H1 (cell line): Measurements from ENCODE around the gene PRR33. TPM values are rescaled to one million over a fixed set of nuclear protein-coding genes. Genes with fewer than 3 reads are reported as not detected.

Source experiments
- CTCF ChIA-PET: fragments of 300-600 bp; sonication (Branson Sonifier 250); formaldehyde crosslinking; loops from one replicate; lab custom pipeline; 2021; ENCODE audit not compliant: partially characterized antibody; lab: Charles Lee
- POLR2A ChIA-PET: fragments of 300-600 bp; sonication (Branson Sonifier 250); formaldehyde crosslinking; loops from one replicate; lab custom pipeline; 2021; ENCODE audit warnings: inconsistent platforms; ENCODE audit not compliant: partially characterized antibody; lab: Charles Lee
- DNase-seq, 2 experiments: peaks; one replicate each; pipeline versions ENCODE4 v3.0.0 to v3.0.0-alpha.2; 2010 to 2022; ENCODE audit warnings: low spot score in 2 of 2, low read depth in 1 of 2, mixed read lengths in 1 of 2
- FAIRE-seq: peaks from 2 replicates; lab custom pipeline; 2011; peaks lifted over from hg19 to GRCh38; lab: Jason Lieb, UNC
- H2AFZ ChIP-seq: 2 replicates; pipeline ENCODE4 v1.8.1; 2012; ENCODE audit warnings: low read length, inconsistent platforms
- H2AK5ac ChIP-seq: 2 replicates; pipeline ENCODE4 v1.6.1; 2013; ENCODE audit warnings: low read depth, low read length
- H2BK120ac ChIP-seq: replicated peaks from 2 replicates; pipeline ENCODE3; 2013; ENCODE audit warnings: low read depth, low read length, inconsistent platforms
- H2BK12ac ChIP-seq: 2 replicates; pipeline ENCODE4 v1.6.1; 2013; ENCODE audit warnings: low read depth, low read length
- H2BK15ac ChIP-seq: 2 replicates; pipeline ENCODE4 v1.6.1; 2013; ENCODE audit warnings: low read length
- H2BK20ac ChIP-seq: 2 replicates; pipeline ENCODE4 v1.6.1; 2013; ENCODE audit warnings: low read length
- H2BK5ac ChIP-seq: 2 replicates; pipeline ENCODE4 v1.6.1; 2013; ENCODE audit warnings: low read depth, low read length
- H3K14ac ChIP-seq: 2 replicates; pipeline ENCODE4 v1.6.1; 2013; ENCODE audit warnings: inconsistent platforms; ENCODE audit not compliant: insufficient read length
- H3K18ac ChIP-seq: 2 replicates; pipeline ENCODE4 v1.6.1; 2013; ENCODE audit warnings: low read length; ENCODE audit errors: extremely low read depth
- H3K23ac ChIP-seq: 2 replicates; pipeline ENCODE4 v1.6.1; 2013; ENCODE audit warnings: inconsistent platforms; ENCODE audit not compliant: insufficient read length
- H3K23me2 ChIP-seq: 2 replicates; pipeline ENCODE4 v1.6.1; 2013; ENCODE audit warnings: low read depth, low read length
- H3K27ac ChIP-seq: 2 replicates; pipeline ENCODE4 v1.6.1; 2011; ENCODE audit warnings: low read depth, low read length, inconsistent platforms
- H3K27me3 ChIP-seq, 4 experiments: replicated peaks in 1 of 4; 1 replicate in 1 of 4; 2 replicates in 3 of 4; pipeline versions ENCODE4 v1.6.1 to v1.8.1; 2011 to 2013; ENCODE audit warnings: low read length in 3 of 4, mild to moderate bottlenecking in 3 of 4, inconsistent platforms in 2 of 4, mixed read lengths in 2 of 4, moderate library complexity in 1 of 4; ENCODE audit not compliant: control insufficient read depth in 3 of 4, insufficient read depth in 3 of 4; ENCODE audit errors: extremely low read depth in 1 of 4
- H3K36me3 ChIP-seq, 4 experiments: 2 replicates each; pipeline versions ENCODE4 v1.6.1 to v1.8.1; 2011 to 2013; ENCODE audit warnings: mild to moderate bottlenecking in 4 of 4, low read length in 3 of 4, moderate library complexity in 2 of 4, control low read depth in 1 of 4, inconsistent platforms in 1 of 4; ENCODE audit not compliant: insufficient read depth in 4 of 4, control insufficient read depth in 2 of 4
- H3K4ac ChIP-seq: replicated peaks from 2 replicates; pipeline ENCODE3; 2013; ENCODE audit warnings: low read length, low read depth, mixed read lengths, inconsistent platforms; ENCODE audit not compliant: insufficient read length
- H3K4me1 ChIP-seq, 4 experiments: replicated peaks in 1 of 4; 1 replicate in 1 of 4; 2 replicates in 3 of 4; pipeline versions ENCODE4 v1.6.1 to v1.8.1; 2011 to 2013; ENCODE audit warnings: low read length in 3 of 4, inconsistent platforms in 2 of 4, mixed read lengths in 1 of 4; ENCODE audit not compliant: insufficient read depth in 4 of 4, control insufficient read depth in 3 of 4
- H3K4me2 ChIP-seq, 2 experiments: 2 replicates each; pipeline versions ENCODE4 v1.6.1 to v1.8.1; 2011 to 2013; ENCODE audit warnings: low read depth in 2 of 2, low read length in 2 of 2, control low read depth in 1 of 2, inconsistent platforms in 1 of 2, mild to moderate bottlenecking in 1 of 2; ENCODE audit not compliant: insufficient read depth in 1 of 2
- H3K4me3 ChIP-seq, 4 experiments: fragments of 200-600, 300-600 bp in 1 of 4; sonication (generic), shearing (Covaris generic), sonication (Bioruptor Twin) in 1 of 4; 2 replicates each; pipeline versions ENCODE4 v1.5.1 to v1.8.1; 2011 to 2016; ENCODE audit warnings: low read length in 4 of 4, low read depth in 3 of 4, control low read depth in 2 of 4, inconsistent platforms in 2 of 4, mild to moderate bottlenecking in 2 of 4, mixed read lengths in 1 of 4, moderate library complexity in 1 of 4; ENCODE audit not compliant: insufficient read depth in 2 of 4; ENCODE audit errors: extremely low read depth in 1 of 4
- H3K56ac ChIP-seq: replicated peaks from 2 replicates; pipeline ENCODE3; 2013; ENCODE audit warnings: low read depth, mild to moderate bottlenecking, mixed read lengths, low read length, inconsistent platforms; ENCODE audit not compliant: insufficient read length
- H3K79me1 ChIP-seq: 2 replicates; pipeline ENCODE4 v1.6.1; 2013; ENCODE audit warnings: low read depth, low read length, control low read depth
- H3K79me2 ChIP-seq, 2 experiments: 2 replicates each; pipeline versions ENCODE4 v1.6.1 to v1.8.1; 2012 to 2013; ENCODE audit warnings: low read length in 2 of 2, mild to moderate bottlenecking in 2 of 2, inconsistent platforms in 1 of 2; ENCODE audit not compliant: insufficient read depth in 2 of 2, control insufficient read depth in 1 of 2
- H3K9ac ChIP-seq, 4 experiments: replicated peaks in 1 of 4; 1 replicate in 1 of 4; 2 replicates in 3 of 4; pipeline versions ENCODE4 v1.6.1 to v1.8.1; 2011 to 2013; ENCODE audit warnings: low read depth in 3 of 4, low read length in 3 of 4, control low read depth in 2 of 4, mild to moderate bottlenecking in 2 of 4, moderate library complexity in 2 of 4, inconsistent platforms in 1 of 4; ENCODE audit errors: extremely low read depth in 1 of 4
- H3K9me3 ChIP-seq, 2 experiments: 2 replicates each; pipeline versions ENCODE4 v1.6.1 to v1.8.1; 2012 to 2013; ENCODE audit warnings: mild to moderate bottlenecking in 2 of 2, moderate library complexity in 2 of 2, control low read depth in 1 of 2, inconsistent platforms in 1 of 2, low read depth in 1 of 2, low read length in 1 of 2, mixed read lengths in 1 of 2; ENCODE audit not compliant: insufficient read depth in 2 of 2
- H4K20me1 ChIP-seq, 2 experiments: replicated peaks in 1 of 2; 2 replicates each; pipeline versions ENCODE3 to v1.8.1; 2011 to 2013; ENCODE audit warnings: inconsistent platforms in 2 of 2, low read length in 2 of 2, mild to moderate bottlenecking in 1 of 2; ENCODE audit not compliant: insufficient read depth in 2 of 2, control insufficient read depth in 1 of 2
- H4K5ac ChIP-seq: 2 replicates; pipeline ENCODE4 v1.6.1; 2013; ENCODE audit warnings: low read length, low read depth, mixed read lengths, inconsistent platforms; ENCODE audit not compliant: insufficient read length
- H4K8ac ChIP-seq: 2 replicates; pipeline ENCODE4 v1.8.0; 2013; ENCODE audit warnings: mild to moderate bottlenecking, moderate library complexity, low read length, inconsistent platforms; ENCODE audit not compliant: insufficient read depth; ENCODE audit errors: extremely low read depth
- H4K91ac ChIP-seq: replicated peaks from 2 replicates; pipeline ENCODE3; 2013; ENCODE audit warnings: low read length, mixed read lengths, inconsistent platforms; ENCODE audit not compliant: insufficient read length
- GABPA ChIP-seq: IDR thresholded peaks from 2 replicates; pipeline ENCODE4 v1.6.1; 2011; ENCODE audit warnings: mild to moderate bottlenecking, low read length, moderate library complexity, borderline replicate concordance; ENCODE audit not compliant: insufficient read depth
- JUND ChIP-seq: IDR thresholded peaks from 2 replicates; pipeline ENCODE4 v1.6.1; 2011; ENCODE audit warnings: mild to moderate bottlenecking, improper control_type of control experiment, low read length
- KDM4A ChIP-seq: IDR thresholded peaks from one replicate; pipeline ENCODE4 v1.7.1; 2012; ENCODE audit warnings: low read depth, mild to moderate bottlenecking, moderate library complexity, low read length, inconsistent platforms; ENCODE audit not compliant: severe bottlenecking
- POU5F1 ChIP-seq: IDR thresholded peaks from 2 replicates; pipeline ENCODE4 v1.6.1; 2011; ENCODE audit warnings: low read depth, mild to moderate bottlenecking, low read length, moderate library complexity
- SIRT6 ChIP-seq: IDR thresholded peaks from one replicate; pipeline ENCODE4 v1.7.1; 2012; ENCODE audit warnings: low read length, inconsistent platforms
- YY1 ChIP-seq: IDR thresholded peaks from 2 replicates; pipeline ENCODE4 v1.6.1; 2011; ENCODE audit warnings: low read depth, mild to moderate bottlenecking, low read length
- WGBS, 2 experiments: shearing (Covaris generic) in 1 of 2; methylation state at CpG; one replicate each; pipeline versions ENCODE4 v1.1.6 to v1.1.7; 2013 to 2015; ENCODE audit warnings: low lambda C conversion rate in 2 of 2, mixed read lengths in 2 of 2, inconsistent platforms in 1 of 2, low coverage in 1 of 2, missing lambda C conversion rate in 1 of 2; ENCODE audit not compliant: insufficient replicate concordance in 2 of 2, insufficient coverage in 1 of 2, insufficient read length in 1 of 2; ENCODE audit errors: extremely low coverage in 1 of 2, missing lambda C conversion rate in 1 of 2; 5-methylcytosine and 5-hydroxymethylcytosine counted together
- polyA plus RNA-seq, 7 experiments: library from polyadenylated mRNA; depleted of rRNA in 3 of 7; stranded (reverse) in 5 of 7; unstranded in 2 of 7; fragments of >200 nt in 5 of 7; fragments of 200-250 nt in 2 of 7; gene quantifications; 1 replicate in 5 of 7; 2 replicates in 1 of 7; 4 replicates in 1 of 7; pipeline versions ENCODE4 v1.2.1 to v1.2.3, GENCODE V29; 2011 to 2013; ENCODE audit warnings: missing spikeins in 2 of 7, mixed read lengths in 2 of 7
- total RNA-seq: library from RNA; stranded (reverse); fragmentation: NEBNext Ultra II Directional; extraction: Animal tissue kit (Norgen Biotek cat#: 25700); gene quantifications from 2 replicates; pipeline ENCODE4 v1.2.1, GENCODE V29; 2021

PRR33 gene
- total and polyA plus RNA-seq, 2 of the 8 experiments (the other 6 are each of a cell fraction or from before 2014, with no cell fraction given), result 0.02 TPM; not detected in 1

- H3K18ac ChIP-seq, result no peak overlapping the region
- H3K23me2 ChIP-seq, result peaks cover 15% of the 10 kb centered on the region; the same call in 1 of the 2 replicates
- no peak overlapping the region for H2AFZ ChIP-seq
Measured at GRCh38 chr11:1896468-1896867, 4.8 kb upstream of the PRR33 start.

More at GRCh38 chr11:1896468-1896867, 4.8 kb upstream of the PRR33 start:
- CTCF ChIA-PET, result interaction anchor here (0.8 to 3.4 kb wide), 9 partner anchors 9 to 259 kb away, joined by 3 to 10 read pairs (median 3); no protein-coding TSS in a partner anchor
- H4K5ac ChIP-seq, result no peak overlapping the region
- H3K4ac ChIP-seq, result no peak overlapping the region
- H3K4me2 ChIP-seq, result no peak overlapping the region
- no peak overlapping the region for H3K14ac ChIP-seq
- no peak overlapping the region for H4K91ac ChIP-seq
- H2AK5ac ChIP-seq, result no peak overlapping the region
- H3K79me1 ChIP-seq, result no peaks in the 10 kb centered on the region
- H4K8ac ChIP-seq, result no peak overlapping the region
- no peaks in the 10 kb centered on the region for H3K79me2 ChIP-seq
- H3K27me3 ChIP-seq, result no peaks in the 10 kb centered on the region; a peak in 1 of 7 replicates
- H3K9ac ChIP-seq, result no peak overlapping the region
- no peak overlapping the region for H3K56ac ChIP-seq
- no peak overlapping the region for H2BK5ac ChIP-seq
- no peaks in the 10 kb centered on the region for H3K4me1 ChIP-seq
- no peak overlapping the region for H3K4me3 ChIP-seq
- no peak overlapping the region for H3K23ac ChIP-seq
- no peaks in the 10 kb centered on the region for H3K9me3 ChIP-seq
- H3K36me3 ChIP-seq, result no peaks in the 10 kb centered on the region
- POLR2A ChIA-PET, result interaction anchor here (0.5 to 0.7 kb wide), 2 partner anchors 277 to 757 kb away, joined by 3 to 4 read pairs; no protein-coding TSS in a partner anchor
- DNase-seq (no peak), FAIRE-seq (no peak)
- H2BK15ac ChIP-seq, result no peak overlapping the region
- H2BK12ac ChIP-seq, result no peak overlapping the region
- TF ChIP-seq SIRT6 (no peak), JUND (no peak), POU5F1 (no peak), KDM4A (no peak), GABPA (no peak), YY1 (no peak)
- peaks cover 0 to 4% of the 10 kb centered on the region in 2 experiments for H4K20me1 ChIP-seq
- H2BK120ac ChIP-seq, result no peak overlapping the region
- no peak overlapping the region for H3K27ac ChIP-seq
- WGBS, 2 experiments, result 83% methylated on average over 10 of the region's 10 CpGs; no CpG with 5 or more reads in 1 of the 2 experiments
- no peak overlapping the region for H2BK20ac ChIP-seq
